GM12801 (cell line): ENCODE measurements around the gene ING3.

Source experiments
- CTCF ChIP-seq: IDR thresholded peaks from one replicate; pipeline ENCODE4 v1.5.1; 2011; ENCODE audit warnings: control low read depth; ENCODE audit not compliant: insufficient read length; ENCODE audit errors: extremely low read depth

ING3 gene

GRCh38 chr7:120920591-120921274 lies 29.8 kb upstream of the ING3 start:
- TF ChIP-seq CTCF, result no peak

- no peak for TF ChIP-seq CTCF
Measured at GRCh38 chr7:120924837-120925236, 25.7 kb upstream of the ING3 start.

DNA sequence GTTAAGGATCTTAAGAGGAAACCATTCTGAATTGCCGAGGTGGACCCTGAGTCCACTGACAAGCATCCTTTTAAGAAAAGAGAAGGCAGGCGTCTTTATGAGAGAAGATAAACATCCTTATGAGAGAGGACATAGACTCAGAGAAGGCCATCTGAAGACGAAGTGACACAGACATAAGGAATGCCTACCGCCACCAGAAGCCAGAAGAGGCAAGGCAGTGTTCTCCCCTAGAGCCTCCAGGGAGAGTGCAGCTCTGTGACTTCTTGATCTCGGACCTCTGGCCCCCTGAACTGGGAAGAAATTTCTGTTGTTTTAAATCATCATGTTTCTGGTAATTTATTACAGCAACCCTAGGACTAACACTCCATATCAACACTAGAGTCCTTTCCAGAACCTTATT lies 25.2 kb upstream of the ING3 start:
- TF ChIP-seq CTCF, result no peak

DNA sequence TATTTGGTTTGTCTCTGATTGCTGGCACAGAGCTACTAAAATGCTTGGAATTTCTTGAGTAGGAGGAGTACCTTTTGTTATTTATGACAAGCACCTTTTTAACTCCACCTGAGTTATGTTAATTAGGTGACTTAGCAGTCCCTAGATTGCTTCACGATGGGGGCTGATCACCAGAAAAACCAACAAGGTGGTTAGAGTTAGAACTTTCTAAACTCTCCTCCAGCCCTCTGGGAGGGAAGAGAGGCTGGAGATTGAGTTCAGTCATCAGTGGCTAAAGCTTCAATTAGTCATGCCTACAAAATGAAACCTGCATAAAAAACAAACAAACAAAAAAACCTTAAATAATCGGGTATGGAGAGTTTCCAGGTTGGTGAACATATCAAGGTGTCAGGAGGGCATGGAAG lies 23.6 kb upstream of the ING3 start:
- no peak for TF ChIP-seq CTCF

DNA sequence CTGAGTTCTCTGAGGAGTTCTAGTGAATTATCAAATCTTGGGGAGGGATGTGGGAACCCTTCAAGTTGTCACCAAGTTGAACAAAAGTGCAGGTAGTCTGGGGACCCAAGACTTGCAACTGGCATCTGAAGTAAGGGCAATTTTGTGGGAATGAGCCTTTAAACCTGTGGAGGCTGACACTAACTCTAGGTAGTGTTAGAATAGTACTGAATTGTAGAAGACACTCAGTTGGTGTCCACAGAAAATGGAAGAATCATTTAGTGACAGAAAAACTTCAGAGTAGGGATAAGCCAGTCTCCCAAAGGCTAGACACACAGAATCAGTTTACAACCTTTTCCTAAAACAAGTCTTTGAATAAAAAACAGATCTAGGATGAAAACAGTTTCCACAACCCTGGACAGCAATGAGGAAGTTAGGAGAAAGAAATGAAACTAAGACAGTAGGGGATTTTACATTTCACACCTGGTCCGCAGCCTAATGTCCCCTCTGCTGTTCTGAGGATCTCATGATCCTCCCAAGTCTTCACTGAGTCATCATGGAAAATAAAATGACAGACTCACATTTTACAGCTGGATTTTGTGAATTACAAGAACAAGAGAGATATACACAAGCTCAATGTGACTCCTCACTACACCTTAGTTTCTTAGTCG lies 23.0 kb upstream of the ING3 start:
- no peak for TF ChIP-seq CTCF

DNA sequence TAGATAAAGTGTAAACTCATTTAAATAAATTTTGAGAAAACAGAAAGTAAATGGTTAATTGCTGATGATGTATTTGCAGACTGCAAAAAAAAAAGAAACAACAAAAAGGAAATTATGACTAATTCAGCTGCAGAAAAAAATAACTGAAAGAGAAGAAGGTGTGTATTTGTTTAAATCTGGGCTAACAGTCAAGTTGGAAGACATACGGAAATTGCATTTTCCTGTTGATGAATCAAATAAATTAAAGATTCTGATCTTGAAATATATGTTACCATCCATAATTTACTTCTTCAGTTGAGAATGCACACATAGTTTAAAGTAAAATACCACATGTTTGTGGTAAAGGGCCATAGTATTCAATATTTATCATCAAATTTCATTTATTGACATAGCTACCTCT lies 19.3 kb upstream of the ING3 start:
- TF ChIP-seq CTCF, result no peak

GRCh38 chr7:120933475-120933874 lies 17.1 kb upstream of the ING3 start:
- no peak for TF ChIP-seq CTCF
